HG03521 (cell line): ENCODE results near the gene ZFAND4.
"Not testable (repeated sequence)": the region's sequence is repeated elsewhere in the genome, so short reads cannot be mapped to it uniquely, and the experiment has no call there.

Source experiments
- ATAC-seq: cut with Tn5 transposase; IDR thresholded peaks from one replicate; pipeline ENCODE4 v1.9.1; 2021; ENCODE audit warnings: mild to moderate bottlenecking, moderate library complexity; ENCODE audit not compliant: unreplicated experiment

Gene ZFAND4

DNA sequence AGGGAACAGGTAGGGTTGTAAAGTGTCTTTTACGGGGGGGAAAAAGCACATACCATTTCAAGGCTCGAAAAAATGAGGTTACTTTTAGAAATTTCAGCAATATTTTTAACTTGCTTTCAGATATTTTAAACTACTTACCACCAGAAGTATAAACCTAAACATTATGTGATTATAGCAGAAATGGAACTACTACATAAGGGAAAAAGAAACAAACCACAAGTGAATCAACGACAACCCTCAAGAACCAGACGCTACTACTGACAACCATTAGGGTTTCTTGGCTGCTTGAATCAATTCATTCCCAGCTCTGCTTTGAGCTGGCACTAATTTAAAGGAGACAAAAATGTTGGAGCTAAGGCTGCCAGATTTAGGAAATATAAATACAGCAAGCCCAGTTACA is 80.1 kb downstream of the ZFAND4 start:
- ATAC-seq = no peak

DNA sequence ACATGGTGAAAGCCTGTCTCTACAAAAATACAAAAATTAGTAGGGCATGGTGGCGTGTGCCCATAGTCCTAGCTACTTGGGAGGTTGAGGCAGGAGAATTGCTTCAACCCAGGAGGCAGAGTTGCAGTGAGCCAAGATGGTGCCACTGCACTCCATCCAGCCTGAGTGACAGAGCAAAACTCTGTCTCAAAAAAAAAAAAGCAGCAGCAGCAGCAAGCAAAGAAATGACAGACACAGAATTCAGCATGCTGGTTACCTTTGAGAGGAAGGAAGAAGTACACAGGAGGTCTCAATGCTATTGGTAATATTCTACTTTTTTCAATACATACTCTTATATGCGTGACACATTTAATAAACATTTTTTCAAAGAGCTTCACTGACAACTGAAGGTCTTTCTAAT is 81.3 kb downstream of the ZFAND4 start:
- no peak for ATAC-seq

DNA sequence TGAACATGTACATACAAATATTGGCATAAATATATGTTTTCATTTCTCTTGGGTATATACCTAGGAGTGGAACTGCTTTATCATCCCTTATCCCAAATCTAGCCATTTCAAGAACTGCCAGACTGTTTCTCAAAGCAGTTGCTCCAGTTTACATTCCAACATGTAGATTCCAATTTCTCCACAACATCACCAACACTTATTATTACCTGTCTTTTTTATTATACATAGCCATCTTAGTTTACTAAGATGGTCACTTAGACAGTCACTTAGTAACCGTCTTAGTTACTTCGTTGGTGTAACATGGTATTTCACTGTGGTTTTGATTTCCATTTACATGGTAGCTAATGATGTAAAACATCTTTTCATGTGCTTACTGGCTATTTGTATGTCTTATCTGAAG is 82.7 kb downstream of the ZFAND4 start:
- no peak for ATAC-seq

DNA sequence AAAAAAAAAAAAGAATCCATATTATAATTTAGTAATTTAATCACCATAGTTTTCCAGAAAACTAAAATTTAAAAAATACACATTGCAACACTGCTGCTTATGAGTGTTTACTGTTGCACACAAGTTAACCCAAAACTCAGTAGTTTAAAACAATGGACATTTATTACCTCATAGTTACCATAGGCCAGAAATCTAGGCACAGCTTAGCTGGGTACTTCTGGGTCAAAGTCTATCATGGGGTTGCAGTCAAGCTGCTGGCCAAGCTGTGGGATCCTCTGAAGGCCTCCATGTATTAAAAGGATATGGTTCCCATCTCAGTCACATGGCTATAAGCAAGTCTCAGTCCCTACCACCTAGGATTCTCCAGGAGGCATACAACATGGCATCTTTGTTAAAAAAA is 83.6 kb downstream of the ZFAND4 start:
- ATAC-seq = no peak

DNA sequence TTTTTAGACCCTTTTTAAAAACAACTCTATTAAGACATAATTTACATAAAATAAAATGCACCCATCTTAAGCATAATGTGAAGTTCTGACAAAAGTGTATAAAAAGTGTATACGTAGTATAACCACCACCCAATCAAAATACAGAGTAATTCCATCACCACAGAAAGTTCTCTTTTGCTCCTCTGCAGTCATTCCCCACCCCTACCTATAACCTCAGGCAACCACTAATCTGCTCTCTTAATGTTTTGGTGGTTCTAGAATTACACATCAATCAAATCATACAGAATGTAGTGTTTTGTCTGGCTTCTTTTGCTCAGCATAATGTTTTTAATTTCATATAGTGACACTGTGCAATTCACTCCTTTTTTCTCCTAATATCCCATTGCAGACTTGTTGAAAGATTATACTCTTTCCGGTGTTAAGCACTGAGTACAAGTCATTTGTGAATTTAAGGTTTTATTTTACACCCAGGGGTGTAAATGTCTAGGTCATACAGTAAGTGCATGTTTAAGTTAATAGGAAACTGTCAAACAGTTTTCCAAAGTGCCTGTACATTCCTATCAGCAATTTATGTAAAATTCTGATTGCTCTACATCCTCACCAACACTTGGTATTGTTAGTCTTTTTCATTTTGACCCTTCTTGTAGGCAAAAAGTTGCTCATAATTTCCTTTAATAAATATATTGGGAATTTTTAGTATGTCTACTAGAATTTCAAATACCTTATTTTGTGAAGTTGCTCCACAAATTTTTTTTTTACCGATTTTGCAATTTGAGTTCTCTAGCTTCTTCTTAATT is 86.3 kb downstream of the ZFAND4 start:
- no peak for ATAC-seq

DNA sequence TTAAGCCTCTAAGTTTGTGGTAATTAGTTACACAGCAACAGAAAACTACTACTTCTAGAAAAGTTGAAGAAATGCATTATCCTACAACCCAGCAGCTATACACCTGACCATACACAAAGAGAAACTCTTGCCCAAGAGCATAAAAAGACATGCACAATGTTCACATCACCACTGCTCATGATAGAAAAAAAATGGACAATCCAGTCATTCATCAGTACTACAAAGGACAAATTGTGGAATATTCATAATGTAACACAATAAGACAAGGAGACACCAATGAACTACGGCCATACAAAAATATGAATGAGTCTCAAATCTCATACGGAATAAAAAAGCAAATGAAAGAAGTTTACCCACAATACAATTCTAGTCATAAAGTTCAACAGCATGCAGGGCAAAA is 87.4 kb downstream of the ZFAND4 start:
- no peak for ATAC-seq

DNA sequence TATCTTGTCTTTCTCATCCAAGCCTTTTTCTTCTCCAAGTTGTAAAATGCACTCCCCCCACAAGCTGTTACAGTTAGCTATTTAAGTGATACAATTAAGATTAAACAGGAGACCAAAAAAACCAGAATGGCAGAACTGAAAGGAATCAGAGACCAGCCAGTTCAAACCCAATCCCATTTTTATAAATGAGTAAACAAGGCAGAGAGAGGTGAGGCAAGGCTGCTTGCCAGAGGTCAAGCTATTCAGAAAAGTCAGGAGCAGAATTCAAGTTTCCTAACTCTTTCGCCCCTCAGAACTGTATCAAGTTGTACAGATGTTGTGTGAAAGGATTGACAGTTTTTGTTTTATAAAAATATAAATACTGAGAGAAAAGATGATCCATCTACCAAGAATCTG is 90.2 kb downstream of the ZFAND4 start:
- ATAC-seq = no peak

DNA sequence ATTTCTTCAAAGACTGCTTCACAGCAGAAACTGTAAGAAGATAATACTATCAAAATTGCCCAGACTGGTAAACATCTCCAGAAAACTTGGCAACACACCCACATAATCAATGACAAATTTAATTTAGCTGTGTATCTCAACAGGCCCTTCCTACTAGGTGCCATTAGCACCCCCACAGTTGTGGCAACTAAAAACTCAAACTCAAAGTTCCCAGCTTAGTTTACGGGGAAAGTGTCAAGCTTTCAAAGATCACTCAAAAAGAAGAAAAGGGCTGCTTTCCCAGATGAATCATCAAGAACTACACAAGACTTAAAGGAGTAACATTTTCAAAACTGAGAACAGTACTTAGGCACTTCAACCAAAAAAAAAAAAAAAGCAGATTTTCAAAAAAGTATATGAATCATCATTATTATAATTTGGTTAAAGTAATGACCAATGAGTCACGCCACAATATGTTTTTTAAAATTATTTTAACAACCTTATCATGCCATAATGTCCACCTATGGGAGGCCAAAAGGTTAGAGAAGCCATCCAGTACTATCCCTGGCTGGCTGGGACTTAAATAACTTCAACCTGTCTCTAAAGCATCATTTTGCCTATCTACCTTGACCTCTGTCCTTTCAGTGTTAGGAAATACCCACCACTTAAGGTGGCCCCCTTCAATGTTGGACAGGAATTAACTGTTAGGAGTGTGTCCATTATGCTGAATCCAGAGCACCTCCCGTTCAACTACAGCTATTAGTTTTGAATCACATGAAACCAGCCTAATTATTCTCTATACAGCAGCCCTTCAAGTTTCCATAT is 90.8 kb downstream of the ZFAND4 start:
- no peak for ATAC-seq

DNA sequence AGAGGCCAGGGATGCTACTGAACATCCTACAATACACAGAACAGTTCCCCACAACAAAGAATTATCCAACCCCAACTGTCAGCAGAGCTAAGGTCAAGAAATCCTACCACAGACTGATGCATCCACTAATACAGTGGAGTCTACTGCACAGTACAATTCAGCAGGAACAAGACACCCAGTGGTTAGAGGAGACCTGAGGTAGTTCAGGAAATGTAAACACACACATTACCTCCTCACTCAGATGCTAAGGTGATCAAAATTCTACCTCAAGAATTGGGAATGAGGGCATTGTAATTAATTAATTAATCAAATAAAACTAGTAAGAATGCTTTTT is 91.4 kb downstream of the ZFAND4 start:
- no peak for ATAC-seq

DNA sequence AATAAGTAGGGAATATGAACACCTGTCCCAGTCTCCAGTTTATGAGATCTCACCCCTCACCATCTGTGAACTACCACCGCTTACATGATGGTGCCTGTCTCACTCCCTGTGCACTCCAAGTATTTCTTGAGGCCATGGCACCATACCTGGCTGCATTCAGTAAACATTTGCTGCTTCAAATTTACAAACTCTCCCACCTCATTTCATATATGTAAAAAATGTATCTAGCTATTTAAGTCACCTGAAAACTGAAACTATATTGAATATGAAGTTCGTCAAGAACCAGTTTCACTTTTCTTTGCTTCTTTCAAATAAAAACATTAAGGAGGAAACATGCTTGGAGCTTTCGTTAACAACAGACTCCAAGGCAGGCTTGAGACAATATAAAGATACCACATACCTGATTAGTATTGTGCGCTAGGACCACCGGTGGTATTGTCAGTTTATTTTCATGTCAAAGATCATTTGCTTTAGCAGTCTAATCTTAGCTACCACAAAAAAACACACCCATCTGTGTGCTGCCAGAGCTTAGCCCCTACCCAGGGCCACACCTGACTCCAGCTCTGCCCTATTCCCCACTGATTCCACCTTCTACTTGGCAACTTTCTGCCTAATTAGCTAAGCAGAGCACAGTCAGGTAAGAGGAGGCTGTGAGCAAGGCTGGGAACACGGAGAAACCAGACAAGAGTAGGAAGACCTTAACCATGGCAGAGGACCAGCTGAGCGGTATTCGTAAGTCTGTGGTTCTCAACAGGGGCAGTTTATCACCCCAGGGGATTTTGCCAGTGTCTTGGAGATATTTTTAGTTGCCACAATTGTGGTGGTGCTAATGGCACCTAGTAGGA is 92.0 kb downstream of the ZFAND4 start:
- ATAC-seq = no peak

DNA sequence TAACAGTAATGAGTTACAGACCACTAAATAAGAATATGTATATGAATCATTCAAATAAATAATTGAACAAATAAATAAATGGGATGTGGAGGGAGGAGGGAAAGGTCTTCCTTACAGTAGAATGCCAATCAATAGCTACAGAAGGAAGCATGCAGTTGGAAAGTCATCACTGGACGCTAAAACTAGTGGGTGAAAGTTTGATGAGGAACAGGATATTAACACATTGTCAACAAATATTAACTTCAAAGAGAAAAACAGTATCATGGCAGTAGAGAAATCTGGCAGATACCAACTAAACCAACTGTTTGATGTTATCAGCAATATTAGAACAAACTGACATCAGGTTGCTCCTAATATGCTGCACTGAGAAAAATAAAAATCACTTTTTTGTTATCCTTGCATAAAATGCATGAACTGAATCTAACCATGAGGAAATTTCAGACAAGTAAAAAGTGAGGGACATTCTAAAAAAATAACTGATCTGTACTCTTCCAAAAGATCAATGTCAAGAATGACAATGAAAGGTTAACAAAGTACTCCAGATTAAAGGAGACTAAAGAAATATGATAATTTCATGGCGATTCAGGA is 94.1 kb downstream of the ZFAND4 start:
- ATAC-seq = no peak

DNA sequence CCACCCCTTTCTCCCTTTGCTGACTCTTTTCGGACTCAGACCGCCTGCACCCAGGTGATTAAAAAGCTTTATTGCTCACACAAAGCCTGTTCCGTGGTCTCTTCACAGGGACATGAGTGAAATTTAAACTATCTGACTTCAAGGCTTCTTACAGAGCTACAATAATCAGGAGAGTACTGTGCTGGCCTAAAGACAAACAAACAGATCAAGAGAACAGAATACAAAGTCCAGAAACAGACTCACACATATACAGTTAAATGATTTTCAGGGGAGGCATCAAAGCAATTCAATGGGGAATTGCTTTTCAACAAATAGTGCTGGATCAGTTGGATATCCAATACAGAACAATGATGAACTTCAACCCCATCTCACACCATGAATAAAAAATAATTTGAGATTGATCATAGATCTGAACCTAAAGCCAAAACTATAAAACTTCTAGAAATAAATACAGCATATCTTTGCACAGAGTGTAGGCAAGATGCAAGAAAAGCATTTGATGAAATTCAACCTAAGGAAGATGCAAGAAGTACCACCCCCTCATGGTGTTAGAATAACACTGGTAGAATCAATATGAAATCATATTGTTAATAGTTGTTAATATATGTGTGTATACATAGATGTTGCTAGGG is 96.5 kb downstream of the ZFAND4 start:
- no peak for ATAC-seq

DNA sequence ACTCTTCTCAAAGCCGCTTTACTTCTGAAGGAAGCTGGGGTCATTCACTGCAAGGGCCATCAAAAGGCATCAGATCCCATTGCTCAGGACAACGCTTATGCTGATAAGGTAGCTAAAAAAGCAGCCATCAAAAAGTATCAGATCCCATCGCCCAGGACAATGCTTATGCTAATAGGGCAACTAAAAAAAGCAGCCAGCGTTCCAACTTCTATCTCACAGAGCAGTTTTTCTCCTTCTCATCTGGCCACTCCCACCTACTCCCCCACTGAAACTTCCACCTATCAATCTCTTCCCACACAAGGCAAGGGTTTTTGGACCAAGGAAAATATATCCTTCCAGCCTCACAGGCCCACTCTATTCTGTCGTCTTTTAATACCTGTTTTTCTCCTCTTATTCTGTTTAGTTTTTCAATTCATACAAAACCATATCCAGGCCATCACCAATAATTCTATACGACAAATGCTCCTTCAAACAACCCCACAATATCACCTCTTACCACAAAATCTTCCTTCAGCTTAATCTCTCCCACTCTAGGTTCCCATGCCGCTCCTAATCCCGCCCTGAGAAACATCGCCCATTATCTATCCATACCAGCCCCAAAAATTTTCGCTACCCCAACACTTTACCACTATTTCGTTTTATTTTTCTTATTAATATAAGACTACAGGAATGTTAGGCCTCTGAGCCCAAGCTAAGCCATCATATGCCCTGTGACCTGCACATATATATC is 97.4 kb downstream of the ZFAND4 start:
- not testable (repeated sequence) for ATAC-seq

DNA sequence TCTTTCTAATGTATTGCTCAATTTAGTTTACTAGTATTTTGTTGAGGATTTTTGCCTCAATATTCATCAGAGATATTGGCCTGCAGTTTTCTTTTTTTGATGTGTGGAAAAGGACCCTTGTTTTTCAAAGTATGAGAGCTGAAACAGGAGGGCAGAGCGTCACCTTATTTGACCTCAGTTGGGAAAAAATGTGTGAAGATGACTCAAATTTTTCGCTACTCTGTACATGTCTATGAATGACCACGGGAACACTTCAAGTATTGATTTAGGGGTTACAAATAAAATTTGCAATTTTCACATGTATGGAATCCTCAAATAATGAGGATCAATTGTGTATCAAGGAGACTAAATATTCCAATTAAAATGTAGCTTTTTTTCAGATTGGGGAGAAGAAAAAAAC is 103.1 kb downstream of the ZFAND4 start:
- no peak for ATAC-seq

DNA sequence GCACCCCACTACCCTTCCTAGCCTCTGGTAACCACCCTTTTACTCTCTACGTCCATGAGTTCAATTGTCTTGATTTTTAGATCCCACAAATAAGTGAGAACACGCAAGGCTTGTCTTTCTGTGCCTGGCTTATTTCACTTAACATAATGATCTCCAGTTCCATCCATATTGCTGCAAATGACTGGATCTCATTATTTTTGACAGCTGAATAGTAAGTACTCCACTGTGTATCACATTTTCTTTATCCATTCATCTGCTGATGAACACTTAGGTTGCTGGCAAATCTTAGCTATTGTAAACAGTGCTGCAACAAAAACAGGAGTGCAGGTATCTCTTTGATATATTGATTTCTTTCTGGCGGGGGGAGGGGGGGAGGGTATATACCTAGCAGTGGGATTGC is 106.2 kb downstream of the ZFAND4 start:
- ATAC-seq = no peak
